Measurements from ENCODE around the gene ATXN7.

The ATXN7 gene

GRCh38 chr3:63864008-63864964 is 619 bp downstream of the ATXN7 start:
- peak; percentile 56 to 73 (median 68) for DNase-seq

GRCh38 chr3:63864965-63865327 is 1.3 kb downstream of the ATXN7 start:
- DNase-seq = peak in 2 of 4 experiments; percentile 9 to 10

GRCh38 chr3:63867225-63867624 is 3.6 kb downstream of the ATXN7 start:
- no peak for DNase-seq

GRCh38 chr3:63869940-63870614 is 6.4 kb downstream of the ATXN7 start:
- no peak for DNase-seq

GRCh38 chr3:63870615-63871005 is 6.9 kb downstream of the ATXN7 start:
- no peak for DNase-seq

GRCh38 chr3:63872135-63872924 is 8.7 kb downstream of the ATXN7 start:
- no peak for DNase-seq

GRCh38 chr3:63874769-63875168 is 11.1 kb downstream of the ATXN7 start:
- DNase-seq = peak; percentile 23 to 63 (median 57)

- DNase-seq = no peak
These were observed 11.8 kb downstream of the ATXN7 start for GRCh38 chr3:63875510-63875909.

GRCh38 chr3:63876260-63876659 is 12.6 kb downstream of the ATXN7 start:
- no peak for DNase-seq

GRCh38 chr3:63877737-63878393 is 14.2 kb downstream of the ATXN7 start:
- DNase-seq = no peak

GRCh38 chr3:63878394-63879060 is 14.9 kb downstream of the ATXN7 start:
- DNase-seq = no peak

- no peak for DNase-seq
These were observed 17.0 kb downstream of the ATXN7 start for GRCh38 chr3:63880653-63881052.

GRCh38 chr3:63886858-63887257 is 23.2 kb downstream of the ATXN7 start:
- DNase-seq = no peak

- no peak for DNase-seq
These were observed 27.9 kb downstream of the ATXN7 start for GRCh38 chr3:63891518-63891917.

GRCh38 chr3:63892773-63893352 is 29.2 kb downstream of the ATXN7 start:
- DNase-seq = no peak

GRCh38 chr3:63895422-63896189 is 31.9 kb downstream of the ATXN7 start:
- DNase-seq = no peak

GRCh38 chr3:63896332-63897030 is 32.8 kb downstream of the ATXN7 start:
- DNase-seq = peak in 2 of 4 experiments; percentile 28 to 31

GRCh38 chr3:63900010-63900409 is 36.3 kb downstream of the ATXN7 start:
- no peak for DNase-seq

- DNase-seq = peak; percentile 54 to 78 (median 62)
These were observed 36.8 kb downstream of the ATXN7 start for GRCh38 chr3:63900459-63900858.

Measured in suppressor macrophage (primary cell).